ENCODE measurements around the gene GNPTG. TPM values are rescaled to one million over a fixed set of nuclear protein-coding genes. Genes with fewer than 3 reads are reported as not detected.

The GNPTG gene
- total and polyA plus RNA-seq, 2 of the 13 experiments (the other 11 are each of a cell fraction or from before 2014, with no cell fraction given), result 22.7 to 71.1 TPM

GRCh38 chr16:1379304-1380076 lies 27.8 kb downstream of the GNPTG start (continued):
- no peak for TF ChIP-seq FOXP1 (IDR thresholded peaks at IDR 0.05)
- TF ChIP-seq FOXP1 (CRISPR knock-in tag; IDR thresholded peaks at IDR 0.05), result no peak
- TF ChIP-seq THAP11 (CRISPR knock-in tag; IDR thresholded peaks at IDR 0.05), result no peak
- no peak for TF ChIP-seq KAT7 (CRISPR knock-in tag; IDR thresholded peaks at IDR 0.05; ENCODE audit: borderline replicate concordance)
- TF ChIP-seq ZNF230 (CRISPR knock-in tag; IDR thresholded peaks at IDR 0.05), result no peak
- no peak for TF ChIP-seq ZNF432 (CRISPR knock-in tag; IDR thresholded peaks at IDR 0.05; ENCODE audit: borderline replicate concordance)
- TF ChIP-seq ARID2 (CRISPR knock-in tag; IDR thresholded peaks at IDR 0.05; ENCODE audit: borderline replicate concordance), result peak; percentile 88; the same call in 1 of the 2 replicates
- TF ChIP-seq ZZZ3 (CRISPR knock-in tag; IDR thresholded peaks at IDR 0.05; ENCODE audit: borderline replicate concordance), result no peak
- 0 out of 2 replicates have a peak, but pooled peaks have one; percentile 12 for TF ChIP-seq STAG1 (CRISPR knock-in tag; IDR thresholded peaks at IDR 0.05)
- TF ChIP-seq ZNF20 (CRISPR knock-in tag; IDR thresholded peaks at IDR 0.05), result no peak
- TF ChIP-seq ZNF577 (CRISPR knock-in tag; IDR thresholded peaks at IDR 0.05; ENCODE audit: borderline replicate concordance, low read depth), result no peak
- no peak for TF ChIP-seq ZNF510 (CRISPR knock-in tag; IDR thresholded peaks at IDR 0.05; ENCODE audit: low read depth)
- TF ChIP-seq ARNT (IDR thresholded peaks at IDR 0.05), result no peak
- TF ChIP-seq SMC3 (IDR thresholded peaks at IDR 0.05; ENCODE audit: low read length), result no peak
- peak; percentile 63; the same call in 1 of the 2 replicates for TF ChIP-seq ZNF784 (CRISPR knock-in tag; IDR thresholded peaks at IDR 0.05; ENCODE audit: borderline replicate concordance)
- TF ChIP-seq HMGXB4 (CRISPR knock-in tag; IDR thresholded peaks at IDR 0.05; ENCODE audit: borderline replicate concordance in 1 of 2, low read depth in 1 of 2), result peak in 1 of 2 experiments; percentile 51; a peak in 2 of 4 replicates
- TF ChIP-seq TP53 (CRISPR knock-in tag; conservative IDR thresholded peaks at IDR 0.05), result no peak
- no peak for TF ChIP-seq ARID5B (CRISPR knock-in tag; IDR thresholded peaks at IDR 0.05)
- no peak for TF ChIP-seq ZNF576 (CRISPR knock-in tag; IDR thresholded peaks at IDR 0.05)
- peak; percentile 79; the same call in 1 of the 2 replicates for TF ChIP-seq MAFG (CRISPR knock-in tag; IDR thresholded peaks at IDR 0.05)
- no peak for TF ChIP-seq SRY (CRISPR knock-in tag; IDR thresholded peaks at IDR 0.05)
- no peak; the same call in 1 of the 2 replicates for TF ChIP-seq MED1 (CRISPR knock-in tag; IDR thresholded peaks at IDR 0.05)
- TF ChIP-seq ATM (IDR thresholded peaks at IDR 0.05; ENCODE audit: borderline replicate concordance), result no peak
- no peak for TF ChIP-seq ZFP41 (CRISPR knock-in tag; IDR thresholded peaks at IDR 0.05; ENCODE audit: borderline replicate concordance)
- TF ChIP-seq ZNF383 (CRISPR knock-in tag; IDR thresholded peaks at IDR 0.05; ENCODE audit: borderline replicate concordance), result no peak
